PFSK-1 (cell line): ENCODE results near the gene TOP2A.

Source experiments
- FOXP2 ChIP-seq: optimal IDR thresholded peaks from 2 replicates; pipeline ENCODE3; 2011; ENCODE audit warnings: borderline replicate concordance, control low read depth, inconsistent platforms; ENCODE audit not compliant: insufficient read depth; ENCODE audit errors: extremely low read length, extremely low read depth
- POLR2AphosphoS5 ChIP-seq: IDR thresholded peaks from 2 replicates; pipeline ENCODE4 v1.6.1; 2012; ENCODE audit warnings: low read depth, mild to moderate bottlenecking, control low read depth, low read length, moderate library complexity
- SIN3A ChIP-seq: IDR thresholded peaks from 2 replicates; pipeline ENCODE4 v1.6.1; 2012; ENCODE audit warnings: mild to moderate bottlenecking, low read length, moderate library complexity, borderline replicate concordance; ENCODE audit not compliant: insufficient read depth
- TAF1 ChIP-seq: IDR thresholded peaks from 2 replicates; pipeline ENCODE4 v1.6.1; 2012; ENCODE audit warnings: low read length, control low read depth, borderline replicate concordance; ENCODE audit not compliant: insufficient read depth
- TF ChIP-seq, protein P1 (sequence below), 2 experiments: IDR thresholded peaks; 2 replicates each; pipeline versions ENCODE4 v1.6.1 to v1.8.0; 2011 to 2012; ENCODE audit warnings: low read depth in 2 of 2, low read length in 2 of 2, control low read depth in 1 of 2, inconsistent platforms in 1 of 2, mild to moderate bottlenecking in 1 of 2, moderate library complexity in 1 of 2; ENCODE audit not compliant: insufficient read depth in 1 of 2

The TOP2A gene

DNA sequence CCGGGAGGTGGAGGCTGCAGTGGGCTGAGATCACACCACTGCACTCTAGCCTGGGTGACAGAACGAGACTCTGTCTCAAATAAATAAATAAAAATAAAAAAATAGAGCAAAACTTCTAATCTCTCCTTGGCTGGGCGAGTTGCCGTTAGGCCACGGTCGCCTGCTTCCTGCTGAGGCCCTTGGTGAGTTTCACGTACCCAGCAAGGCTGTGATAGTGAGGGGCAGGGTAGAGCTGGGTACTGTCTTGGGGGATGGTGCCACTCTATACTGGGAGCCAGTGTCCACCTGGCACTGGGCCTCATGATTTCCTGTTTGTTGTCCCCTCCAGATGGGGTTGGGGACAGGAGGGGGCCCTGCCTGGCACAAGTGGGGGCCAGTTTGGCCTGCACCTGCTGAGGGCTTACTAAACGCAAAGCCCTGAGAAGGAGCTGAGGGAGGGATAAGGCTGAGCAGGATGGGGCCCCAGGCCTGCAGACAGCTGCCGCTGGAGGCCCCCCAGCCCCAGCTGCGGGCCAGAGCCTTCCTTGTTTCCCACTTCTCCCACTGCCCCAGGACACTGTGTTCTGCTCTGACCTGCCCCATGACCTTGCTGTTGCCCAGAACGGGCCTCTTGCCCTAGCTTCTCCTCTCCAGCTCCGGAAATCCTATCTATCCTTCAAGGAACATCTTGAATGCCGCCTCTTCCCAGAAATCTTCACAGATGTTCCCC lies 78.6 kb downstream of the TOP2A start:
- TF ChIP-seq, protein P1, sequence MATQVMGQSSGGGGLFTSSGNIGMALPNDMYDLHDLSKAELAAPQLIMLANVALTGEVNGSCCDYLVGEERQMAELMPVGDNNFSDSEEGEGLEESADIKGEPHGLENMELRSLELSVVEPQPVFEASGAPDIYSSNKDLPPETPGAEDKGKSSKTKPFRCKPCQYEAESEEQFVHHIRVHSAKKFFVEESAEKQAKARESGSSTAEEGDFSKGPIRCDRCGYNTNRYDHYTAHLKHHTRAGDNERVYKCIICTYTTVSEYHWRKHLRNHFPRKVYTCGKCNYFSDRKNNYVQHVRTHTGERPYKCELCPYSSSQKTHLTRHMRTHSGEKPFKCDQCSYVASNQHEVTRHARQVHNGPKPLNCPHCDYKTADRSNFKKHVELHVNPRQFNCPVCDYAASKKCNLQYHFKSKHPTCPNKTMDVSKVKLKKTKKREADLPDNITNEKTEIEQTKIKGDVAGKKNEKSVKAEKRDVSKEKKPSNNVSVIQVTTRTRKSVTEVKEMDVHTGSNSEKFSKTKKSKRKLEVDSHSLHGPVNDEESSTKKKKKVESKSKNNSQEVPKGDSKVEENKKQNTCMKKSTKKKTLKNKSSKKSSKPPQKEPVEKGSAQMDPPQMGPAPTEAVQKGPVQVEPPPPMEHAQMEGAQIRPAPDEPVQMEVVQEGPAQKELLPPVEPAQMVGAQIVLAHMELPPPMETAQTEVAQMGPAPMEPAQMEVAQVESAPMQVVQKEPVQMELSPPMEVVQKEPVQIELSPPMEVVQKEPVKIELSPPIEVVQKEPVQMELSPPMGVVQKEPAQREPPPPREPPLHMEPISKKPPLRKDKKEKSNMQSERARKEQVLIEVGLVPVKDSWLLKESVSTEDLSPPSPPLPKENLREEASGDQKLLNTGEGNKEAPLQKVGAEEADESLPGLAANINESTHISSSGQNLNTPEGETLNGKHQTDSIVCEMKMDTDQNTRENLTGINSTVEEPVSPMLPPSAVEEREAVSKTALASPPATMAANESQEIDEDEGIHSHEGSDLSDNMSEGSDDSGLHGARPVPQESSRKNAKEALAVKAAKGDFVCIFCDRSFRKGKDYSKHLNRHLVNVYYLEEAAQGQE (IDR thresholded peaks at IDR 0.05; ENCODE audit: insufficient read depth in 1 of 2, low read depth in 2 of 2, low read length in 2 of 2), result no peak
- no peak for TF ChIP-seq POLR2AphosphoS5
- TF ChIP-seq SIN3A, result no peak
- TF ChIP-seq TAF1, result no peak
- TF ChIP-seq FOXP2, result no peak
